ENCODE results near the gene ROR1. TPM values are rescaled to one million over a fixed set of nuclear protein-coding genes. Genes with fewer than 3 reads are reported as not detected.
"Not testable (repeated sequence)": the region's sequence is repeated elsewhere in the genome, so short reads cannot be mapped to it uniquely, and the experiment has no call there.

The ROR1 gene
- total RNA-seq, 4 donors from 2014 or later = 10.6 to 21.7 (median 15.1) TPM

GRCh38 chr1:63825111-63825510 lies 51.3 kb downstream of the ROR1 start:
- no peak overlapping the region for H3K27ac ChIP-seq
- H3K27me3 ChIP-seq = no peaks in the 10 kb centered on the region
- H3K4me1 ChIP-seq = peaks cover 9% of the 10 kb centered on the region
- H3K36me3 ChIP-seq = no peaks in the 10 kb centered on the region
- no peak for DNase-seq (ENCODE audit: low spot score in 2 of 2)
- WGBS = 81% methylated on average over 1 of the region's 1 CpG
- H3K4me3 ChIP-seq = no peak overlapping the region
- TF ChIP-seq EP300 (IDR thresholded peaks at IDR 0.05) (no peak), POLR2A (IDR thresholded peaks at IDR 0.05) (no peak), CTCF (IDR thresholded peaks at IDR 0.05) (no peak), POLR2AphosphoS5 (IDR thresholded peaks at IDR 0.05) (no peak)
- H3K9me3 ChIP-seq = no peaks in the 10 kb centered on the region

GRCh38 chr1:63826246-63826861 lies 52.5 kb downstream of the ROR1 start:
- H3K27ac ChIP-seq; H3K36me3 ChIP-seq; H3K27me3 ChIP-seq; H3K4me3 ChIP-seq; DNase-seq (ENCODE audit: low spot score in 2 of 2); H3K9me3 ChIP-seq: not testable (repeated sequence)
- H3K4me1 ChIP-seq = peaks cover 10% of the 10 kb centered on the region

- 37% methylated on average over 5 of the region's 5 CpGs for WGBS
- Histone ChIP-seq H3K4me3 (no peak overlapping the region), H3K4me1 (peaks cover 10% of the 10 kb centered on the region), H3K9me3 (no peaks in the 10 kb centered on the region), H3K36me3 (no peaks in the 10 kb centered on the region), H3K27ac (no peak overlapping the region), H3K27me3 (no peaks in the 10 kb centered on the region)
- DNase-seq (ENCODE audit: low spot score in 2 of 2) = no peak
- TF ChIP-seq CTCF (IDR thresholded peaks at IDR 0.05) (no peak), EP300 (IDR thresholded peaks at IDR 0.05) (no peak), POLR2AphosphoS5 (IDR thresholded peaks at IDR 0.05) (no peak), POLR2A (IDR thresholded peaks at IDR 0.05) (no peak)
Measured at GRCh38 chr1:63827411-63828321, 53.8 kb downstream of the ROR1 start.

GRCh38 chr1:63828322-63829044 lies 54.7 kb downstream of the ROR1 start:
- WGBS = 100% methylated on average over 1 of the region's 1 CpG
- H3K4me3 ChIP-seq = no peak overlapping the region
- no peaks in the 10 kb centered on the region for H3K36me3 ChIP-seq
- H3K9me3 ChIP-seq = no peaks in the 10 kb centered on the region
- H3K4me1 ChIP-seq = peaks cover 13% of the 10 kb centered on the region
- H3K27ac ChIP-seq = no peak overlapping the region
- no peaks in the 10 kb centered on the region for H3K27me3 ChIP-seq
- no peak for TF ChIP-seq CTCF (IDR thresholded peaks at IDR 0.05)
- TF ChIP-seq POLR2A (IDR thresholded peaks at IDR 0.05) = no peak
- TF ChIP-seq POLR2AphosphoS5 (IDR thresholded peaks at IDR 0.05) = no peak
- no peak for TF ChIP-seq EP300 (IDR thresholded peaks at IDR 0.05)
- no peak for DNase-seq (ENCODE audit: low spot score in 2 of 2)

- no peak overlapping the region for H3K27ac ChIP-seq
- H3K4me3 ChIP-seq = no peak overlapping the region
- peaks cover 21% of the 10 kb centered on the region for H3K4me1 ChIP-seq
- H3K36me3 ChIP-seq = no peaks in the 10 kb centered on the region
- H3K9me3 ChIP-seq = no peaks in the 10 kb centered on the region
- DNase-seq (ENCODE audit: low spot score in 2 of 2) = no peak
- 78% methylated on average over 11 of the region's 11 CpGs for WGBS
- no peaks in the 10 kb centered on the region for H3K27me3 ChIP-seq
- TF ChIP-seq POLR2A (IDR thresholded peaks at IDR 0.05) = no peak
- no peak for TF ChIP-seq EP300 (IDR thresholded peaks at IDR 0.05)
- no peak for TF ChIP-seq CTCF (IDR thresholded peaks at IDR 0.05)
Measured at GRCh38 chr1:63829349-63830327, 55.8 kb downstream of the ROR1 start.

Measured in suprapubic skin (tissue), 4 donors.